Mucosa of stomach (tissue), 1 donor: ENCODE measurements around the gene HNMT.
"Not testable (repeated sequence)": the region's sequence is repeated elsewhere in the genome, so short reads cannot be mapped to it uniquely, and the experiment has no call there.

Experiments
- H3K27me3 ChIP-seq: one replicate; pipeline ENCODE4 v1.7.0; 2013; ENCODE audit warnings: mild to moderate bottlenecking, low read length; ENCODE audit not compliant: control insufficient read depth, insufficient read depth
- H3K36me3 ChIP-seq: one replicate; pipeline ENCODE4 v1.7.0; 2013; ENCODE audit warnings: low read length; ENCODE audit not compliant: control insufficient read depth, insufficient read depth
- H3K4me1 ChIP-seq: one replicate; pipeline ENCODE4 v1.7.0; 2013; ENCODE audit warnings: mild to moderate bottlenecking, low read length; ENCODE audit not compliant: control insufficient read depth, insufficient read depth
- H3K4me3 ChIP-seq: one replicate; pipeline ENCODE4 v1.7.0; 2013; ENCODE audit warnings: low read length
- H3K9ac ChIP-seq: one replicate; pipeline ENCODE4 v1.7.0; 2013; ENCODE audit warnings: mild to moderate bottlenecking, low read length, moderate library complexity
- H3K9me3 ChIP-seq: one replicate; pipeline ENCODE4 v1.7.0; 2013; ENCODE audit warnings: mild to moderate bottlenecking, low read length, moderate library complexity; ENCODE audit not compliant: control insufficient read depth
- donor health status: Pancreatic carcinoma.

Gene HNMT

GRCh38 chr2:138037090-138037489, 72.8 kb downstream of the HNMT start:
- Histone ChIP-seq H3K9ac (no peak overlapping the region), H3K36me3 (no peaks in the 10 kb centered on the region), H3K27me3 (no peaks in the 10 kb centered on the region), H3K9me3 (no peaks in the 10 kb centered on the region), H3K4me3 (no peak overlapping the region), H3K4me1 (peaks cover 3% of the 10 kb centered on the region)

GRCh38 chr2:138040616-138041015, 76.3 kb downstream of the HNMT start:
- Histone ChIP-seq H3K36me3 (no peaks in the 10 kb centered on the region), H3K9ac (no peak overlapping the region), H3K27me3 (no peaks in the 10 kb centered on the region), H3K4me3 (no peak overlapping the region), H3K4me1 (peaks cover 2% of the 10 kb centered on the region), H3K9me3 (no peaks in the 10 kb centered on the region)

GRCh38 chr2:138042311-138042710, 78.0 kb downstream of the HNMT start:
- H3K4me3 ChIP-seq: no peak overlapping the region
- H3K36me3 ChIP-seq: no peaks in the 10 kb centered on the region
- H3K27me3 ChIP-seq: no peaks in the 10 kb centered on the region

GRCh38 chr2:138043588-138043987, 79.3 kb downstream of the HNMT start:
- H3K9ac ChIP-seq, H3K9me3 ChIP-seq, H3K27me3 ChIP-seq, H3K4me3 ChIP-seq, H3K4me1 ChIP-seq, H3K36me3 ChIP-seq: not testable (repeated sequence)

More at GRCh38 chr2:138042311-138042710, 78.0 kb downstream of the HNMT start:
- no peaks in the 10 kb centered on the region for H3K4me1 ChIP-seq
- no peaks in the 10 kb centered on the region for H3K9me3 ChIP-seq
- no peak overlapping the region for H3K9ac ChIP-seq

GRCh38 chr2:138058427-138058826, 94.2 kb downstream of the HNMT start:
- Histone ChIP-seq H3K27me3 (no peaks in the 10 kb centered on the region), H3K9ac (no peak overlapping the region), H3K9me3 (no peaks in the 10 kb centered on the region), H3K4me1 (peaks cover 8% of the 10 kb centered on the region), H3K4me3 (no peak overlapping the region), H3K36me3 (no peaks in the 10 kb centered on the region)

- Histone ChIP-seq H3K4me1 (peaks cover 8% of the 10 kb centered on the region), H3K9me3 (no peaks in the 10 kb centered on the region), H3K9ac (no peak overlapping the region), H3K36me3 (no peaks in the 10 kb centered on the region), H3K4me3 (no peak overlapping the region), H3K27me3 (no peaks in the 10 kb centered on the region)
These were observed 95.4 kb downstream of the HNMT start for GRCh38 chr2:138059487-138060300.

GRCh38 chr2:138060301-138060635, 96.0 kb downstream of the HNMT start:
- H3K9me3 ChIP-seq: no peaks in the 10 kb centered on the region
- H3K36me3 ChIP-seq: no peaks in the 10 kb centered on the region
- H3K4me3 ChIP-seq: no peak overlapping the region
- H3K27me3 ChIP-seq: no peaks in the 10 kb centered on the region
- no peak overlapping the region for H3K9ac ChIP-seq
- H3K4me1 ChIP-seq: peaks cover 8% of the 10 kb centered on the region

GRCh38 chr2:138061961-138062360, 97.7 kb downstream of the HNMT start:
- no peak overlapping the region for H3K9ac ChIP-seq
- H3K36me3 ChIP-seq: no peaks in the 10 kb centered on the region
- H3K27me3 ChIP-seq: no peaks in the 10 kb centered on the region
- H3K4me1 ChIP-seq: peaks cover 8% of the 10 kb centered on the region
- no peaks in the 10 kb centered on the region for H3K9me3 ChIP-seq
- no peak overlapping the region for H3K4me3 ChIP-seq

GRCh38 chr2:138063181-138063580, 98.9 kb downstream of the HNMT start:
- Histone ChIP-seq H3K4me1 (peaks cover 3% of the 10 kb centered on the region), H3K36me3 (no peaks in the 10 kb centered on the region), H3K4me3 (no peak overlapping the region), H3K9me3 (no peaks in the 10 kb centered on the region), H3K9ac (no peak overlapping the region), H3K27me3 (no peaks in the 10 kb centered on the region)
